GM12878 (cell line): ENCODE data around the gene CHMP4B.

ENCODE experiments used
- ATF7 ChIP-seq: fragments of 450-650 bp; IDR thresholded peaks from 2 replicates; pipeline ENCODE4 v1.6.1; 2016; ENCODE audit warnings: low read depth, mild to moderate bottlenecking
- JUND ChIP-seq: IDR thresholded peaks from 2 replicates; pipeline ENCODE4 v1.6.1; 2012; ENCODE audit warnings: low read depth, mild to moderate bottlenecking, low read length, improper control_type of control experiment, moderate library complexity
- MXI1 ChIP-seq: fragments of 150-350 bp; IDR thresholded peaks from 2 replicates; pipeline ENCODE4 v1.6.1; 2011; ENCODE audit warnings: low read depth, mild to moderate bottlenecking, inconsistent platforms, low read length, improper control_type of control experiment
- NFIC ChIP-seq: IDR thresholded peaks from 2 replicates; pipeline ENCODE4 v1.6.1; 2012; ENCODE audit warnings: low read depth, mild to moderate bottlenecking, inconsistent platforms, low read length, moderate library complexity
- NKRF ChIP-seq: fragments of 450-650 bp; conservative IDR thresholded peaks from 2 replicates; pipeline ENCODE4 v1.6.1; 2017; ENCODE audit warnings: mild to moderate bottlenecking, moderate library complexity
- SMC3 ChIP-seq: IDR thresholded peaks from 2 replicates; pipeline ENCODE4 v1.6.1; 2011; ENCODE audit warnings: low read length, improper control_type of control experiment, borderline replicate concordance
- TAF1 ChIP-seq: IDR thresholded peaks from 2 replicates; pipeline ENCODE4 v1.6.1; 2011; ENCODE audit warnings: mild to moderate bottlenecking, low read depth, low read length, borderline replicate concordance
- TBL1XR1 ChIP-seq: IDR thresholded peaks from 2 replicates; pipeline ENCODE4 v1.6.1; 2012; ENCODE audit warnings: low read depth, low read length, improper control_type of control experiment
- USF2 ChIP-seq: IDR thresholded peaks from 2 replicates; pipeline ENCODE4 v1.6.1; 2011; ENCODE audit warnings: low read depth, low read length, improper control_type of control experiment, borderline replicate concordance
- YBX1 ChIP-seq: fragments of 450-650 bp; IDR thresholded peaks from 2 replicates; pipeline ENCODE4 v1.6.1; 2016; ENCODE audit warnings: antibody characterized with exemption

- TF ChIP-seq USF2: no peak
- TF ChIP-seq TBL1XR1: no peak
- TF ChIP-seq TAF1: no peak
- TF ChIP-seq SMC3: no peak
- TF ChIP-seq YBX1: no peak
- TF ChIP-seq JUND: no peak
- TF ChIP-seq NFIC: no peak
- no peak for TF ChIP-seq MXI1
- no peak for TF ChIP-seq ATF7
- TF ChIP-seq NKRF: no peak
Observed at GRCh38 chr20:33830371-33830770, 19.2 kb downstream of the CHMP4B start.
